ENCODE results near the gene TMEM220. TPM values are rescaled to one million over a fixed set of nuclear protein-coding genes. Genes with fewer than 3 reads are reported as not detected.

The TMEM220 gene
- total RNA-seq (10 to 100 TPM in 3 of 7 donors, 1 to 10 TPM in 4; 5.4 to 14.1 (median 9.8) TPM), polyA plus RNA-seq (10 to 100 TPM in 1 of 2 donors, 1 to 10 TPM in 1; 8.4 to 11.0 TPM)
- long read RNA-seq, donor 1, transcript TMEM220-201 (6 exons, 3,106 nt), result major isoform, 15 of 48 reads
- long read RNA-seq, donor 1, transcript TMEM220-202 (5 exons, 1,402 nt), result major isoform, 15 of 48 reads
- long read RNA-seq, donor 1, partial matches to known transcripts, result 1 of 48 reads
- long read RNA-seq, donor 1, other reads (novel, unspliced or antisense), result 16 of 48 reads
- long read RNA-seq, donor 2, transcript TMEM220-201 (6 exons, 3,106 nt), result major isoform, 5 of 8 reads
- long read RNA-seq, donor 2, partial matches to known transcripts, result 0 of 8 reads
- long read RNA-seq, donor 2, other reads (novel, unspliced or antisense), result 0 of 8 reads
- long read RNA-seq, donor 3, transcript TMEM220-202 (5 exons, 1,402 nt), result minor isoform, 6 of 19 reads
- long read RNA-seq, donor 3, transcript TMEM220-201 (6 exons, 3,106 nt), result major isoform, 7 of 19 reads
- long read RNA-seq, donor 3, partial matches to known transcripts, result 1 of 19 reads
- long read RNA-seq, donor 3, other reads (novel, unspliced or antisense), result 5 of 19 reads

DNA sequence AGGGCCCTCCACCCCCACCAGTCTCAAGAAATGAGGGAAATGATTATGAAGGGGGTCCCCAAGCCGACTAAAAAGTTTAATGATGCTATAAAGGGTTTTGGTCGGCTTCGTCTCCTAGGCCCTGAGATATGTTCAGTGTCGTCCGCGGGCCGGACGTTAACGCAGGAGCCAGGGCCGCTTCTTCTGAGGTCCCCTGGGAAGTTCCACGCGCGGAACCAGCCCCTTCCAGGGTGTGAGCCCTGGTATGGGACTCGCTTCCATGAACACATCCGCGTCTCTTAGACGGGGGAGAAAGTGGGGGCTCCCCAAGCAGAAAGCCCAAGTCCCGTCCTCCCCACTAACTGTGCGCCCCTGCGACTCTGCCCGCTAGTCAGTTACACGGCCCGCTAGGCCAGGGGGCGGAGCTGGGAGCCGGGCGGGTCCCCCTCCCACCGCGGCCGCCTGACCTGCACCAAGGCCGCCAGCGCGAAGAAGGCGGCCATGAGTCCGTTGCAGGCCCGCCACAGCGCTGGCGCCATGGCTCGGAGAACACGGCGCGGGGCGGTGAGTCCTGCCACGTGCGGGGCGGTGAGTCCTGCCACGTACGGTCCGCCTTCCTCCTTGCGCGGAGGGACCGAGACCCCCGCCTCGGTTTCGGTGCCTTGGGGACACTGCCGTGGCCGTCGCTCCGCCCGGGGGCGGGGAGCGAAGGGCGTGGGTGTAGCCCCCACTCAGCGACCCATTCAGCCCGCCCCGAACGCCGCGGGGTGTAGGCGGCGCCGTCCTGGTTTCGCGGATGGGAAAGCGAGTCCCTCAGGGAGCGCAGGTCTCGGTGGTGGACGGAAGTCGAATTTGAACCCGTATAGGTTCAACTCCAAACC lies at the start of gene TMEM220:
Gene TMEM220 (minus strand): TSS at position 690 of the 860 bp plus-strand sequence. CDS start 172 bp downstream, at position 518.
- Histone ChIP-seq H3K9me3 (no peaks in the 10 kb centered on the region), H3K27ac (peak within 1 kb of the TSS; percentile 93 to 98), H3K4me3 (peak within 1 kb of the TSS; percentile 86), H3K36me3 (no peaks in the 10 kb centered on the region), H3K27me3 (no peaks in the 10 kb centered on the region), H3K4me1 (ENCODE audit: insufficient read depth) (peaks cover 2% of the 10 kb centered on the region)
- peak; percentile 81 to 90 (median 87) for DNase-seq
- intact Hi-C loops (cut with DNase I), result loop anchor here in 1 of 4 donors (5.0 kb wide), 1 partner anchor 113 kb away; no protein-coding TSS in a partner anchor
- TF ChIP-seq, protein P1, sequence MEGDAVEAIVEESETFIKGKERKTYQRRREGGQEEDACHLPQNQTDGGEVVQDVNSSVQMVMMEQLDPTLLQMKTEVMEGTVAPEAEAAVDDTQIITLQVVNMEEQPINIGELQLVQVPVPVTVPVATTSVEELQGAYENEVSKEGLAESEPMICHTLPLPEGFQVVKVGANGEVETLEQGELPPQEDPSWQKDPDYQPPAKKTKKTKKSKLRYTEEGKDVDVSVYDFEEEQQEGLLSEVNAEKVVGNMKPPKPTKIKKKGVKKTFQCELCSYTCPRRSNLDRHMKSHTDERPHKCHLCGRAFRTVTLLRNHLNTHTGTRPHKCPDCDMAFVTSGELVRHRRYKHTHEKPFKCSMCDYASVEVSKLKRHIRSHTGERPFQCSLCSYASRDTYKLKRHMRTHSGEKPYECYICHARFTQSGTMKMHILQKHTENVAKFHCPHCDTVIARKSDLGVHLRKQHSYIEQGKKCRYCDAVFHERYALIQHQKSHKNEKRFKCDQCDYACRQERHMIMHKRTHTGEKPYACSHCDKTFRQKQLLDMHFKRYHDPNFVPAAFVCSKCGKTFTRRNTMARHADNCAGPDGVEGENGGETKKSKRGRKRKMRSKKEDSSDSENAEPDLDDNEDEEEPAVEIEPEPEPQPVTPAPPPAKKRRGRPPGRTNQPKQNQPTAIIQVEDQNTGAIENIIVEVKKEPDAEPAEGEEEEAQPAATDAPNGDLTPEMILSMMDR (IDR thresholded peaks at IDR 0.05), result peak in 1 of 3 donors; percentile 22
- TF ChIP-seq POLR2A (IDR thresholded peaks at IDR 0.05) (peak; percentile 72), EP300 (IDR thresholded peaks at IDR 0.05) (no peak)
- 1 to 2% (median 1%) methylated on average over 78 to 79 of the region's 79 CpGs for WGBS, 3 donors

DNA sequence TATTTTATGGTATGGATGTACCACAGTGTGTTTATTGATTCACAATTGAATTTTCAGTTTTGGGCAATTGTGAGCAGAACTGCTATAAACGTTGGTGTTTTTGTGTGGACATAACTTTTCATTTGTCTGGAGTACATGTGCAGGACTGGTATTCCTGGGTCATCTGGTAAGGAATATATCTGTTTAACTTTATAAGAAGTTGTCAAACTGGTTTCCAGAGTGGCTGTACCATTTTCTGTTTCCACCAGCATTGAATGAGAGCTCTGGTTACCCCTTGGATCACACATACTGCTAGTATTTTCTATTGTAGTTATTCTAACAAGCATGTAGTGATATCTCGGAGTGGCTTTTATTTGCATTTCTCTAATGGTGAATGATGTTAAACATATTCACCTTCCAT lies 49.8 kb upstream of the TMEM220 start:
- Histone ChIP-seq H3K4me1 (ENCODE audit: insufficient read depth) (no peaks in the 10 kb centered on the region), H3K4me3 (no peak overlapping the region), H3K27ac (no peak overlapping the region), H3K9me3 (no peaks in the 10 kb centered on the region), H3K36me3 (no peaks in the 10 kb centered on the region), H3K27me3 (no peaks in the 10 kb centered on the region)
- no peak for TF ChIP-seq EP300 (IDR thresholded peaks at IDR 0.05)
- no peak for TF ChIP-seq POLR2A (IDR thresholded peaks at IDR 0.05)
- TF ChIP-seq, protein P1 (IDR thresholded peaks at IDR 0.05), result no peak
- intact Hi-C loops (cut with DNase I), result no loop called here
- DNase-seq, result no peak
- WGBS, 3 donors, result 86 to 92% (median 88%) methylated on average over 2 of the region's 2 CpGs

GRCh38 chr17:10777890-10778289 lies 48.1 kb upstream of the TMEM220 start:
- Histone ChIP-seq H3K27ac (no peak overlapping the region), H3K9me3 (no peaks in the 10 kb centered on the region), H3K36me3 (no peaks in the 10 kb centered on the region), H3K4me1 (ENCODE audit: insufficient read depth) (no peaks in the 10 kb centered on the region), H3K4me3 (no peak overlapping the region), H3K27me3 (no peaks in the 10 kb centered on the region)
- intact Hi-C loops (cut with DNase I), result no loop called here
- no peak for DNase-seq
- 91 to 94% (median 92%) methylated on average over 6 of the region's 6 CpGs for WGBS, 3 donors
- TF ChIP-seq EP300 (IDR thresholded peaks at IDR 0.05) (no peak), POLR2A (IDR thresholded peaks at IDR 0.05) (no peak)
- TF ChIP-seq, protein P1 (IDR thresholded peaks at IDR 0.05), result no peak

- Histone ChIP-seq H3K4me3 (no peak overlapping the region), H3K9me3 (no peaks in the 10 kb centered on the region), H3K27ac (no peak overlapping the region), H3K4me1 (ENCODE audit: insufficient read depth) (no peaks in the 10 kb centered on the region), H3K27me3 (no peaks in the 10 kb centered on the region), H3K36me3 (no peaks in the 10 kb centered on the region)
- DNase-seq, result no peak
- WGBS, 3 donors, result 82 to 89% (median 88%) methylated on average over 11 of the region's 11 CpGs
- TF ChIP-seq POLR2A (IDR thresholded peaks at IDR 0.05) (no peak), EP300 (IDR thresholded peaks at IDR 0.05) (no peak)
- TF ChIP-seq, protein P1 (IDR thresholded peaks at IDR 0.05), result no peak
- intact Hi-C loops (cut with DNase I), result no loop called here
Observed at GRCh38 chr17:10777131-10777807, 47.4 kb upstream of the TMEM220 start.
